Stimulated activated CD4-positive, alpha-beta T cell treated with anti-CD3 and anti-CD28 coated beads, Interleukin-4, amount 100 ng/mL, for 4 hours (primary cell): ENCODE data around the gene PLN.
A peak's percentile ranks its signal among the peaks of the same experiment; 100 is the strongest.

Source experiments
- DNase-seq, 2 experiments: peaks; one replicate each; pipeline ENCODE4 v3.0.0-alpha.2; 2020

Gene PLN

GRCh38 chr6:118548136-118548535 is at the start of gene PLN:
Gene PLN (plus strand): TSS chr6:118548296. CDS start chr6:118558922, 10,626 bp downstream.
- no peak for DNase-seq

GRCh38 chr6:118500130-118501015 is 47.7 kb upstream of the PLN start:
- no peak for DNase-seq

- DNase-seq: no peak
These were observed 47.0 kb upstream of the PLN start for GRCh38 chr6:118501099-118501498.

- no peak for DNase-seq
These were observed 46.3 kb upstream of the PLN start for GRCh38 chr6:118501765-118502164.

- no peak for DNase-seq
These were observed 45.9 kb upstream of the PLN start for GRCh38 chr6:118502169-118502568.

GRCh38 chr6:118504611-118505010 is 43.5 kb upstream of the PLN start:
- no peak for DNase-seq

GRCh38 chr6:118505656-118506055 is 42.4 kb upstream of the PLN start:
- DNase-seq: no peak

- no peak for DNase-seq
These were observed 41.9 kb upstream of the PLN start for GRCh38 chr6:118506071-118506638.

- no peak for DNase-seq
These were observed 40.5 kb upstream of the PLN start for GRCh38 chr6:118507636-118508035.

- no peak for DNase-seq
These were observed 39.0 kb upstream of the PLN start for GRCh38 chr6:118509009-118509617.

GRCh38 chr6:118511930-118512715 is 36.0 kb upstream of the PLN start:
- DNase-seq: no peak

GRCh38 chr6:118514689-118515088 is 33.4 kb upstream of the PLN start:
- DNase-seq: no peak

GRCh38 chr6:118522422-118522821 is 25.7 kb upstream of the PLN start:
- DNase-seq: no peak

GRCh38 chr6:118523216-118523615 is 24.9 kb upstream of the PLN start:
- DNase-seq: no peak

- peak in 1 of 2 experiments; percentile 5 for DNase-seq
These were observed 23.4 kb upstream of the PLN start for GRCh38 chr6:118524686-118525085.

GRCh38 chr6:118525913-118526780 is 21.9 kb upstream of the PLN start:
- no peak for DNase-seq

GRCh38 chr6:118528129-118528528 is 20.0 kb upstream of the PLN start:
- no peak for DNase-seq

GRCh38 chr6:118529756-118530155 is 18.3 kb upstream of the PLN start:
- DNase-seq: no peak

- no peak for DNase-seq
These were observed 17.2 kb upstream of the PLN start for GRCh38 chr6:118530942-118531341.

- DNase-seq: no peak
These were observed 12.8 kb upstream of the PLN start for GRCh38 chr6:118535176-118535844.

- DNase-seq: no peak
These were observed 11.6 kb upstream of the PLN start for GRCh38 chr6:118536478-118536877.

- no peak for DNase-seq
These were observed 10.5 kb upstream of the PLN start for GRCh38 chr6:118537574-118537973.
